ENCODE results near the gene DPT.

DNA sequence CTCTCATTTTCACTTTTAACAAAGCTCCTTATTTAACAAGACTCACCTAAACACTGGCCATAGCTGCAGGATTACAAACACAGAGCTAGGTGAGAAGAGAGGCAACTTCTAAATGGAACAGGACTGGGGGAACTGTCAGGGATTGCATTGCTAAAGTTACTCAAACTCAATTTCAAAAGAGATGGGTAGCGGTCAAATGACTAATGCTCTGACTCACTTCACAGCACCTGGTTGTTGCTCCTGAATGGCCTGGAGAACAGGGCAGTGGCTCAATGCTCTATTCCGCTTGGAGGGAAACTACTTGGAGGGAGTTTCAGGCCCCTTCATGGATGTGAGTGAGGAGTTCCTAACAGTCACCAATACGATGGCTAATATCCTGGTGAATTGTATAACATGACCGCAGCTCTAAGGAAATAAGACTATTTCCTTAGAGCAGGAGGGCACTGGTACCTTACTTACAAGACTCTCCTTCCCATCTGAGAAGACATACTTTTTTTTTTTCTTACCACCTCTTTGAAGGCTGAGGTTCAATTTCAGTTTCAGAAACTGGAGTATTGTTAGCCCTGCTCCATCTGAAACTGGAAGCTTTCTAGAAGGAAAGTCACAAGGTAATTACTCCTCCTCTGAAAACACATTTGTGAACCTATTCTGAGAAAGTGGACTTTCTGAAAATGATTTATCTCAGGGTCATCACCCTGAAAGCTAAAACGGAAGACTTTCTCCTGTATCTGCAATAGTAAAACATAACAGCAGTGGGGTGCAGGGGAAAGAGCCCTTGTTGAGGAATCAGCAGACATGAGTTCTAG lies 9.5 kb downstream of the DPT start:
- TF ChIP-seq, protein P1, sequence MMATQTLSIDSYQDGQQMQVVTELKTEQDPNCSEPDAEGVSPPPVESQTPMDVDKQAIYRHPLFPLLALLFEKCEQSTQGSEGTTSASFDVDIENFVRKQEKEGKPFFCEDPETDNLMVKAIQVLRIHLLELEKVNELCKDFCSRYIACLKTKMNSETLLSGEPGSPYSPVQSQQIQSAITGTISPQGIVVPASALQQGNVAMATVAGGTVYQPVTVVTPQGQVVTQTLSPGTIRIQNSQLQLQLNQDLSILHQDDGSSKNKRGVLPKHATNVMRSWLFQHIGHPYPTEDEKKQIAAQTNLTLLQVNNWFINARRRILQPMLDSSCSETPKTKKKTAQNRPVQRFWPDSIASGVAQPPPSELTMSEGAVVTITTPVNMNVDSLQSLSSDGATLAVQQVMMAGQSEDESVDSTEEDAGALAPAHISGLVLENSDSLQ (IDR thresholded peaks at IDR 0.05): no peak
- TF ChIP-seq SP1 (IDR thresholded peaks at IDR 0.05): no peak

All from HEK293T (cell line).